DND-41 (cell line): ENCODE measurements around the gene LONP2.

ENCODE experiments used
- EZH2 ChIP-seq: IDR thresholded peaks from 3 replicates; pipeline ENCODE4 v1.6.1; 2012; ENCODE audit warnings: borderline replicate concordance, low read depth, mild to moderate bottlenecking, moderate library complexity, low read length, inconsistent platforms; ENCODE audit not compliant: severe bottlenecking
- TF ChIP-seq, protein P1 (sequence below): IDR thresholded peaks from 2 replicates; pipeline ENCODE4 v1.5.1; 2012; ENCODE audit warnings: borderline replicate concordance, low read length, moderate library complexity, mild to moderate bottlenecking; ENCODE audit not compliant: poor library complexity, severe bottlenecking; ENCODE audit errors: extremely low read depth

DNA sequence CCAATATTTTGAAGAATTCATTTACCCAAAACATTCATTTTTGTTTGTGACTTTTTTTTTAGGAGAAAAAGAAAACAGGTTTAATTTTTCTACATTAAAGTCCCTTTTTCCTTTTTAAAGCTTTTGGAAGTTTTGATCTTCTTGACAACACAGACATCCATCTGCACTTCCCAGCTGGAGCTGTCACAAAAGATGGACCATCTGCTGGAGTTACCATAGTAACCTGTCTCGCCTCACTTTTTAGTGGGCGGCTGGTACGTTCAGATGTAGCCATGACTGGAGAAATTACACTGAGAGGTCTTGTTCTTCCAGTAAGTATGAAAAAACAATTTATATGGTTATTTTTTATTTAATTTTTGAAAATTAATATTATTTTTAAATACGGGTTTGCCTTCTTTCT is 103.9 kb downstream of the LONP2 start:
- TF ChIP-seq, protein P1, sequence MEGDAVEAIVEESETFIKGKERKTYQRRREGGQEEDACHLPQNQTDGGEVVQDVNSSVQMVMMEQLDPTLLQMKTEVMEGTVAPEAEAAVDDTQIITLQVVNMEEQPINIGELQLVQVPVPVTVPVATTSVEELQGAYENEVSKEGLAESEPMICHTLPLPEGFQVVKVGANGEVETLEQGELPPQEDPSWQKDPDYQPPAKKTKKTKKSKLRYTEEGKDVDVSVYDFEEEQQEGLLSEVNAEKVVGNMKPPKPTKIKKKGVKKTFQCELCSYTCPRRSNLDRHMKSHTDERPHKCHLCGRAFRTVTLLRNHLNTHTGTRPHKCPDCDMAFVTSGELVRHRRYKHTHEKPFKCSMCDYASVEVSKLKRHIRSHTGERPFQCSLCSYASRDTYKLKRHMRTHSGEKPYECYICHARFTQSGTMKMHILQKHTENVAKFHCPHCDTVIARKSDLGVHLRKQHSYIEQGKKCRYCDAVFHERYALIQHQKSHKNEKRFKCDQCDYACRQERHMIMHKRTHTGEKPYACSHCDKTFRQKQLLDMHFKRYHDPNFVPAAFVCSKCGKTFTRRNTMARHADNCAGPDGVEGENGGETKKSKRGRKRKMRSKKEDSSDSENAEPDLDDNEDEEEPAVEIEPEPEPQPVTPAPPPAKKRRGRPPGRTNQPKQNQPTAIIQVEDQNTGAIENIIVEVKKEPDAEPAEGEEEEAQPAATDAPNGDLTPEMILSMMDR = no peak
- TF ChIP-seq EZH2 = no peak
